Dermis blood vessel endothelial cell (primary cell): Measurements from ENCODE around the gene OR9Q2. TPM values are rescaled to one million over a fixed set of nuclear protein-coding genes. Genes with fewer than 3 reads are reported as not detected.
"Not testable (repeated sequence)": the region's sequence is repeated elsewhere in the genome, so short reads cannot be mapped to it uniquely, and the experiment has no call there.

Experiments used
- DNase-seq: peaks from one replicate; pipeline ENCODE4 v3.0.0; 2010
- total RNA-seq: library from RNA; depleted of rRNA; stranded (reverse); fragments of >200 nt; gene quantifications from 2 replicates; pipeline ENCODE4 v1.2.3, GENCODE V29; 2014

OR9Q2 gene
- not detected in 2 replicates for total RNA-seq

- no peak for DNase-seq
Measured at GRCh38 chr11:58188770-58189169, at the start of gene OR9Q2. Gene OR9Q2 (plus strand): TSS chr11:58189070. CDS start chr11:58190491, 1,421 bp downstream.

GRCh38 chr11:58142761-58143160 is 46.1 kb upstream of the OR9Q2 start:
- DNase-seq, result no peak

- no peak for DNase-seq
Measured at GRCh38 chr11:58152781-58153180, 36.1 kb upstream of the OR9Q2 start.

- DNase-seq, result no peak
Measured at GRCh38 chr11:58164389-58164788, 24.5 kb upstream of the OR9Q2 start.

GRCh38 chr11:58164990-58165389 is 23.9 kb upstream of the OR9Q2 start:
- DNase-seq, result no peak

- no peak for DNase-seq
Measured at GRCh38 chr11:58165504-58166106, 23.3 kb upstream of the OR9Q2 start.

- DNase-seq, result no peak
Measured at GRCh38 chr11:58177409-58178054, 11.3 kb upstream of the OR9Q2 start.

- DNase-seq, result no peak
Measured at GRCh38 chr11:58178444-58178843, 10.4 kb upstream of the OR9Q2 start.

- no peak for DNase-seq
Measured at GRCh38 chr11:58179648-58180047, 9.2 kb upstream of the OR9Q2 start.

- no peak for DNase-seq
Measured at GRCh38 chr11:58186938-58187337, 1.9 kb upstream of the OR9Q2 start.

- DNase-seq, result no peak
Measured at GRCh38 chr11:58192229-58192628, 3.4 kb downstream of the OR9Q2 start.

- DNase-seq, result no peak
Measured at GRCh38 chr11:58193391-58193790, 4.5 kb downstream of the OR9Q2 start.

- DNase-seq, result no peak
Measured at GRCh38 chr11:58195939-58196338, 7.1 kb downstream of the OR9Q2 start.

GRCh38 chr11:58199271-58199670 is 10.4 kb downstream of the OR9Q2 start:
- no peak for DNase-seq

- DNase-seq, result no peak
Measured at GRCh38 chr11:58204042-58204441, 15.2 kb downstream of the OR9Q2 start, which contains the start of gene OR1S2. Gene OR1S2 (minus strand): TSS chr11:58204142. CDS start chr11:58204142, 0 bp downstream.

- not testable (repeated sequence) for DNase-seq
Measured at GRCh38 chr11:58212420-58212819, 23.6 kb downstream of the OR9Q2 start, which contains the start of gene OR1S1. Gene OR1S1 (plus strand): TSS chr11:58212720.

GRCh38 chr11:58216476-58216875 is 27.6 kb downstream of the OR9Q2 start:
- no peak for DNase-seq

GRCh38 chr11:58222721-58223120 is 33.9 kb downstream of the OR9Q2 start:
- no peak for DNase-seq

GRCh38 chr11:58227956-58228615 is 39.2 kb downstream of the OR9Q2 start:
- DNase-seq, result no peak
